Caki2 (cell line): ENCODE results near the gene CCDC38. TPM values are rescaled to one million over a fixed set of nuclear protein-coding genes. Genes with fewer than 3 reads are reported as not detected.
A peak's percentile ranks its signal among the peaks of the same experiment; 100 is the strongest.

Source experiments
- DNase-seq: peaks from one replicate; pipeline ENCODE4 v3.0.0-alpha.2; 2015; ENCODE audit warnings: low read depth
- in situ Hi-C: cut with HindIII; loops from 2 replicates; pipeline ENCODE4 v1.10.0; 2016; ENCODE audit warnings: low sequenced_read_pairs, low pct_unique_long_range_greater_than_20kb, mixed read lengths
- total RNA-seq: library from RNA; depleted of rRNA; stranded (reverse); fragments of >200 nt; shearing (Covaris generic); gene quantifications from 2 replicates; pipeline ENCODE4 v1.2.3, GENCODE V29; 2014; ENCODE audit warnings: low replicate concordance

The CCDC38 gene
- total RNA-seq, 1 experiment from 2014 or later, result 0.20 TPM

DNA sequence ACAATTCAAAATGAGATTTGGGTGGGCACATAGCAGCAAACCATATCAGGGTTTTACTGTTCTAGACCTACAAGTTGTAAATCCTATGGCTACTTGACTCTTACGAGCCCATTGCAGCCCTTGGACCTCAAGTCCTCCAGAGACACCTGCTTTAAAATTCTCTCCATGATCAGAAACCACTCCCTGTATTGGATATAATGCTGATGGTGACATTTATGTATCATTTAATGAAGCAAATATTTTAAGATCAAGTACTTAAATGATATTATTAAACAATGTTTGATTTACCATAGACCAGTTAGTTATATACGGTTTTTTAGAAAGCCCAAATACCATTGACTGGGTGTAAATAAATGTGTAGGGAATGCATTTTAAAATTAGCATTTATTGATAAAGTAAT, 24.9 kb upstream of the CCDC38 start:
- DNase-seq, result no peak
- in situ Hi-C loops, result no loop called here

DNA sequence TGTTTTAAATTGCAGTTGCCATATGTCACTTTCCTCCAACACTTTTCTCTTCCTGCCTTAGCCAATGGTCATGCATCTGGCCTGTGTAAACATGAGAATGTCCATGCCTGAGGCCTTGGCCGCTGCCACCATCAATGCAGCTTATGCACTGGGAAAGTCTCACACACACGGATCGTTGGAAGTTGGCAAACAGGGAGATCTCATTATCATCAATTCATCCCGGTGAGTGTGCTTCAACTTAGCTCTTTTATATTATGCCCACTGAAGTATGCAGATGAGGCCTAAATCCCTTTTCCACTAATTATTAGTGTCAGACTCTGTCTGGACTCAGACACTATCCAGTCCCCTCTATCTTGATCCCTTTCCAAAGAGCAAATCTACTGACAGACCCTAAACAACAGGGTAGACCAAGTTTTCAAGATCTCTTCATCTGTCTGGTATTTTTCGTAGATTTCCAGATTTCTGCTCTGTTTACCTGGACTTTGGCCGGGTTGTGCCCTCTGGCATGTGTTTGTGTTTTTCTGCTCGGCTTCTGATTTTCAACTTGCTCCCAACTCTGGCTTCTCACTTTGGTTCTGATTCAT, 24.0 kb upstream of the CCDC38 start:
- in situ Hi-C loops, result no loop called here
- no peak for DNase-seq

DNA sequence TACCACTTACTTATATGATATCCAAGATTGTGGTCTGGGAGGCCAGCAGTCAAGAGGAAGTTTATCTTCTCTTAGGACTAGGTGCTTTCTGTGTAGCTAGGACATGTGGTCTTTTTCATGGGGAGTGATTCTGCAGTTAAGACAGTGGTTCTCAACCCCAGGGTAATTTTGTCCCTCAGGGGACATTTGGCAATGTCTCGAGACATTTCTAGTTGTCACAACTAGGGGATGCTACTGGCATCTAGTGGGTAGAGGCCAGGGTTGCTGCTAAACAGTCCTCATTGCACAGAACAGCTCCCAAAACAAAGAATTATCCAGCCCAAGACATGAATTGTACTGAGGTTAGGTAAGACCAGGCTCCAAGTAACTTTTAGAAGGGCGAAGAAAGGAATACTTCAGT, 20.7 kb upstream of the CCDC38 start:
- DNase-seq, result peak; percentile 1
- in situ Hi-C loops, result no loop called here

DNA sequence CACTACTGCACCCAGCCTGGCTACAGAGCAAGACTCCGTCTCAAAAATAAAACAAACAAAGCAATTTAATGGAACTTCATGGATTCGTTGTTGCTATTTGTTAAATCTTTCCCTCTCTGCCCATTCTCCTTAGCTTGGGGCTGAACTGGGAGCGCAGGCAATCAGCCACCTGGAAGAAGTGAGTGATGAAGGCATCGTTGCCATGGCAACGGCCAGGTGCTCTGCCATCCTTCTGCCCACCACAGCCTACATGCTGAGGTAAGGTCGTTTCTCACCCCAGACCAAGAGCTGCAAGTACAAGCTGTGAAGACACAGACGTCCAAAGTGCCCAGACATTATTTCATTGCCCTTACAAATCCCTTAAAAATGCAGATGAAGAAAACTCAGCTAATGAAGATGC, 19.8 kb upstream of the CCDC38 start:
- no peak for DNase-seq
- in situ Hi-C loops, result no loop called here

DNA sequence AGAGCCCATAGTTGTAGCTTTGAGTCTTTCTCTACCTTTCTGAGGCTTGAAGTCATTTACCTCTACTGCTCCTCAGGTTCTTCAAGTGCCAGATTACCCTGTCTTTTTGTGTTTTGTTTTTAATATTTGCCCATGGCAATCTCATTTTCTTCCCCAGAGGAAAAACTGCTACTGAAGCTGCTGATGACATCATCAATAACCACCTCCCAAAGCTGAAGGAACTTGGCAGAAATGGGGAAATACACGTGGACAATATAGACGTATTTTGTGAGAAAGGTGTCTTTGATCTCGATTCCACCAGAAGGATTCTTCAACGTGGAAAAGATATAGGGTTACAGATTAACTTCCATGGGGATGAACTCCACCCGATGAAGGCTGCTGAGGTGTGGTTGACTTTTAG, 17.8 kb upstream of the CCDC38 start:
- in situ Hi-C loops, result no loop called here
- no peak for DNase-seq

DNA sequence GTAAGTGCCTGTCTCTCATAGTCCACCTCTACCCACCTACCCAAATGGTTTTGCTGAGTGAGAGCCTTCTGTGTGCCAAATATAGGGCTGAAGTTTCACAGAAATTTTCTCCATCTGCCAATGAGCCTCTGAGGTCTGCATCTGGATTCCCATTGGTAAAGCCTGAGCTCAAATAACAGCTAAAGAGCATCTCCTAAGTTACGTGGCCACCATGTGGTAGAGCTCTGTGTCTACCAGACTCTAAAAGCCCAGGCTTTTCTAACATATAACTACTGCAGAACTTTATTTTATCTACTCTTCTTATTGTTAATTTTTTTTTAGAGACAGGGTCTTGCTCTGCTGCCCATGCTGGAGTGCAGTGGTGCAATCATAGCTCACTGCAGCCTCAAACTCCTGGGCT, 16.7 kb upstream of the CCDC38 start:
- DNase-seq, result peak; percentile 3
- in situ Hi-C loops, result no loop called here

DNA sequence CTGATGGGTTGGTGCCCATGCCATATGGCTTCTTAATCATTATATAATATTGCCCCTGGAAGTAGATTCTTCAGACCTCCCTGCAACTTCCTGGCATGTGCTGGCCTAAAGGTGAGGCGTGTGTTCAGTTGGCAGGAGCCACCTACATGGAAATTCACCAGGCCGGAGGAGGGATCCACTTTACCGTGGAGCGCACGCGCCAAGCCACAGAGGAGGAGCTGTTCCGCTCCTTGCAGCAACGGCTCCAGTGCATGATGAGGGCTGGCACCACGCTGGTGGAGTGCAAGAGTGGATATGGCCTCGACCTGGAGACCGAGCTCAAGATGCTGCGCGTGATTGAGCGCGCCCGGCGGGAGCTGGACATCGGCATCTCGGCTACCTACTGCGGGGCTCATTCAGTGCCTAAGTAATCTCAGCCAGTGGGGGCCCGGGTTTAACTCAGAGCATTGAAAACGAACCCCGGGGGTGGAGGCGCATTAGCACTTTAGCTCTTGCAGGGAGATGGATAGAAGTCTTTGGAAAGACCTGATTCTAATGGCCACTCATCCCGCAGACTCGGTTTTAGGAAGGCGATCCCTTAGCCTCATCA, 14.2 kb upstream of the CCDC38 start:
- in situ Hi-C loops, result no loop called here
- no peak for DNase-seq

DNA sequence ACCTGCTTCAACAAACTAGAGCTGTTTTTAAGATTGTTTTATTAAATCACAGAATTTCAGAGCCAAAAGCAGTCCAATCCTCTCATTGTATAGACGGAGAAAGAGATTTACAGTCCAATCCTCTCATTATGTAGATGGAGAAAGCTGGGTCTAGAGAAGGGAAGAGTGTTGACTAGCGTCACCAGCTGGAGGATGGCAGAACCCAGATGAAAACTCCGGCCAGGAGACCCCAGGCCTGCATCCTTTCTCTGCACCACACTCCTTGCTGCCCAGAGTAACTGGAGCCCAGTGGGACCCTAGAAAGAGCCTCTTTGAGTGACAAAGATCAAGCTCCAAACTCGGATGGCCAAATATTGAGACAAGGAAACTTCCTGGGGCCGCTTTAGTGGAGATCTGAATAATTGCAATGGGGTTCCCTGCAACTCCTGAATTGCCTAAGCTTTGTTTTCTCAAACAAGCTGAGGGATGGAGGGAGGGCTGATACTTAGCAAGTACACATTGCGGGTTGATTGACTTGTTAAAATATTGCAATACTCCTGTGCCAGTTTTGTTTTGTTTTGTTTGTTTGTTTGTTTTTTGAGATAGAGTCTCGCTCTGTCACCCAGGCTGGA, 13.2 kb upstream of the CCDC38 start:
- no peak for DNase-seq
- in situ Hi-C loops, result no loop called here

DNA sequence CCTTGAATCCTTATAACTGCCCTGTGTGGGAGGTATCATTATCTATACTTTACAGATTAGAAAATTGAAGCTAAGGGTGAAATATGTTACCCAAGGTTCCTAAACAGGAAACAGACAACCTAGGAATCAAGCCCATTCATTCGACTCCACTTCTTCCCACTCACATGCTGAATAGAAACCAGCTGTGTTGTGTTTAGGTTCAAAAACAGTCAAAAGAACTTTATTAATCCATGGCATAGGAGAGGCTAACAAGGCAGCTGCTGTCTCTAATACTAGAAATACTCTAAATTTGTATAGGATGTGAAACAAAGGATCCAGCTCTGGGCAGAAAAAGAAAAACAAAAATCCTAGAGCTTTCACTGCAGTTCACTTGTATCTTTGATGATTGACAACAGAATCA, 10.6 kb upstream of the CCDC38 start:
- no peak for DNase-seq
- in situ Hi-C loops, result no loop called here

DNA sequence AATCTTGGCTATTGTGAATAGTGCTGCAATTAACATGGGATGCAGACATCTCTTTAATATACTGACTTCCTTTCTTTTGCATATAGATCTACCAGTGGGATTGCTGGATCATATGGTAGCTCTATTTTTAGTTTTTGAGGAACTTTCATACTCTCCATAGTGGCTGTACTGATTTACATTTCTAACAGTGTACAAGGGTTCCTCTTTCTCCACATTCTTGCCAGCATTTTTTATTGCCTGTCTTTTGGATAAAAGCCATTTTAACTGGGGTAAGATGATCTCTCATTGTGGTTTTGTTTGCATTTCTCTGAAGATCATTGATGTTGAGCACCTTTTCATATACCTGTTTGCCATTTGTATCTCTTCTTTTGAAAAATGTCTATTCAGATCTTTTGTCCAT, 9.1 kb upstream of the CCDC38 start:
- in situ Hi-C loops, result no loop called here

DNA sequence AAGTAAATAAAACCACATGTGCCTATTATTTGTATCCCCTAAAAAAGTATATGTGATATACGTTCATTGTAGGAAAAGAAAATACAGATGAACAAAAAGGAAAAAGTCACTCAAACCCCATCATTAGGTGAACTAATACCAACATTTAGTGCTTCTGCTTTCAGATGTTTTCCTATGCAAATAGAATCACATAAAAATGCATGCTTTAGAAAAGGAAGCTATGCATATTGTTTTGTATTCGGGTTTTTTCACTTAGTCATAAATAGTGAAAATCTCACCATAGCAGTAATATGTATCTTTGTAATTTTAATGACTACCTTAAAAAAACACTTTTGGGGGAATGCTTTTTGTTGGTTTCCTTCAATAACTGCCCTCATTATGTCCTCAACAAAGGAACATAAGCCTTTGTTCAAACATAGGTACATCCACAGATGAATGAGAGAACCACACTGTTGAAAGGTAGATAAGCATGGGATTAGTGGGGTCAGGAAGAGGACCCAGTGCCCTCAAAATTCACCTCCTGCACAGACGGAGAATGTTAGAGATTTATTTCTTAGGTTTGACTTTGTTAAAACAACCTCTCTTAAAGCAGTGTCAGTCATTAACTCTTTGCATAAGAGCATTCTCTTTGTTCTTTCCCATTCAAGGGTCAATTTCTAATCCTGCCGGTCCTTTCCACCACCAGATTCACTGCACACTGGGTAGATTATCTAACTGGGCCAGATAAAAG, 7.2 kb upstream of the CCDC38 start:
- DNase-seq, result no peak
- in situ Hi-C loops, result no loop called here

More for the DNA sequence above, 9.1 kb upstream of the CCDC38 start:
- no peak for DNase-seq

DNA sequence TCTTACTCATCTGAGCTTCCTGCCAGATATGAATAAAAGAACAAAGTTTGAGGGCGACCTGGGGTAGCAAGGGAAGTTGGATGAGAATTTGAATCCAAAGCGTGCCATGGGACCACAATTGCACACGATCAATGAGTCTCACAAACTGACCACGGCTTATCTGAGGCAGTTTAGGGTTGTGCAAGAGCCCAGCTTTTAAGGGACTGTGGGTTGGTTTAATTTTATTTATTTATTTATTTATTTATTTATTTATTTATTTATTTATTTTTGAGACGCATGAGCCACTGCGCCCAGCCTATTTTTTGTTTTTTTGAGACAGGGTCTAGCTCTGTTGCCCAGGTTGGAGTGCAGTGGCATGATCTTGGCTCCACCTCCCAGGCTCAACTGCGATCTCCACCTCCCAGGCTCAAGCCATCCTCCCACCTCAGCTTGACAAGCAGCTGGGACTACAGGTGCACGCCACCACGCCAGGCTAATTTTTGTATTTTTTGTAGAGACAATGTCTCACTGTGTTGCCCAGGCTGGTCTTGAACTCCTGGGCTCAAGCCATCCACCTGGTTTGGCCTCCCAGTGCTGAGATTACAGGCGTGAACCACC, 1.8 kb upstream of the CCDC38 start:
- in situ Hi-C loops, result no loop called here

DNA sequence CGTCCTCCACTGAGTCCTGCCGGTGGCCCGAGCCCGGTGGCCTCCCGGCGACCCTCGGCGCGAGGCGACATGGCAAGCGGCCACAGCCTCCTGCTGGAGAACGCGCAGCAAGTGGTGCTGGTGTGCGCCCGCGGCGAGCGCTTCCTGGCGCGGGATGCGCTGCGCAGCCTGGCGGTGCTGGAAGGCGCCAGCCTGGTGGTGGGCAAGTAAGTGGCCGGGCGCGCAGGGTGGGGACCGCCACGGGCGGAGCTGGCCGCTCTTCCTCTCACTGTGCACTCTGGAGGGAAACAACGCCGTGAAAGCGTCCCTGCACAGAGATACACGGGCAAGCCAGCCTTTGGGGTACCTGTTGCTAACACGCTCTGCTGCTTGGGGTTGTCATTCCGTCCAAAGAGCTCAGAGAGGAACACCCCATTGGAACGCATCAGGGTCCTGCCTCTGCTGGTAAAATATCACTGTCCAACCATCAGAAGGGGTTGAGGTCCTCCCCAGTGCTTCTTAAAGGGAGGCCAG, 972 bp upstream of the CCDC38 start, which contains the start of gene AMDHD1:
Gene AMDHD1 (plus strand): TSS at position 2 of the 513 bp plus-strand sequence. CDS start 68 bp downstream, at position 70.
- no peak for DNase-seq
- in situ Hi-C loops, result no loop called here

More for the DNA sequence above, 1.8 kb upstream of the CCDC38 start:
- DNase-seq, result no peak

DNA sequence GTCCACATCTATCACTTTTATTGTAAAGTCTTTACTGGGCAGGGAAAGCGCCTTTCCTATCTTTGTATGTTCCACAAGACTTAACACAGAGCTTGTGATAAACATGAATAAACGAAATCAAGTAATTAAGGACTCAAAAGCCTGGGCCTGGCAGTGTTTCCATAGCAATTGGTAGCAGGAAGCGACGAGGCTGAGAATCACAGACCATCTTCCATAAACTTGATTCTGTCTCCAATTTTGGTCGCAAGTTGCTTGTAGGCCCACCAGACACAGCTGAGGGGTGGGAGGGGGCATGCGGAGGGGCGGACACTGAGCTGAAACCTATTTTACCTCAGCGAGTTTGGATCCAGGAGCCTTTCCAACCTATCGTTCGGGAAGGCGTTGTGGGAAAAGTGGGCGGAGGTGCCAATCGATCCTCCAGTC, 302 bp downstream of the CCDC38 start:
- in situ Hi-C loops, result no loop called here
- peak; percentile 29 for DNase-seq

DNA sequence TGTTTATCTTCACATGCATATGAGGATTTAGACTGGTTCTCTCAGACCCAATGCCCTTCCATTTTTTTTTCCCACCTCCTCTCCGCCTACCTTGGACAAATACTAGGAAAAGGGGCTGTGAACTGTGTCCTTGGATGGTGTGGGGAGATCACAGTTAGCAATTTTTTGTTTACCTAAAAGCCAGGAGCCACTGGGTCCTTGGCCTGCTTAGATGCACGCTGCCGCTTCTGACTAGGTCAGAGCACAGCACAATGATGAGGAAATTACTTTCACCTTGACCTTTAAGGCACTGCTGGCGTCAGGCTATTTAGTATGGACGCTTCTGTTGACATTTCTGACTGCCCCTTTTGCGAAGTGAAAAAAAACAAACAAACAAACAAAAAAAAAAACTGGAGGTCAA, 1.9 kb downstream of the CCDC38 start:
- no peak for DNase-seq
- in situ Hi-C loops, result no loop called here

DNA sequence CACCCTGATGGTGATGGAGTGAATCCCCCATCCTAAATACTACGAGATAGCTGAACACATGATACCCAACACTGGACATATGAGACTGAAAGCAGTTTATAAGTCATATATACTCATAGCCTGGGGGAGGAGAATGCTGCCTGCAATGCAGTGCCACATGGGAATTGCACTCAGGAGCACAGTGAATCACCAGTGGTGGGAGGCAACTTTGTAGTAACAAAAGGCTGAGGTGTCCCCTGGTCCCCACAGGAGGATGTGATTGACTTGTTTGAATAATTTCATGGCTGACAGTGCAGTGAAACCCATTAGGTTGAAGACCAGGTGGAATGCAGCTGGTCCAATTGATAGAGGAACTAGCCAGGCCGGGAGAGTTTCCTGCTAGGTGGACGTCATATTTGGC, 20.2 kb downstream of the CCDC38 start:
- in situ Hi-C loops, result no loop called here

DNA sequence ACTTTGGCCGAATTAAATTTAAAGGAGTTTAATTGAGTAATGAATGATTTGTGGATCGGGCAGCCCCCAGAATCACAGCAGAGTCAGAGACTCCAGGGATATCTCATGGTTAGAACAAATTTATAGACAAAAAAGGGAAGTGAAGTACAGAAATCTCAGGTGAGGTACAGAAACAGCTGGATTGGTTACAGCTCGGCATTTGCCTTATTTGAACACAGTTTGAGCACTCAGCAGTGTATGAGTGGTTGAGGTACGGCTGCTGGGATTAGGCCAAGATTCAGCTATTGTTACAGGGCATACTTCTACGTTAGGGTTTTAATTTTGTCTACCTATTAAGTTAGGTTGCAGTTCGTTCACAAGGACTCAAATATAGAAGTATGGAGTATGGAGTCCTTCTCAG, 23.3 kb downstream of the CCDC38 start:
- in situ Hi-C loops, result no loop called here

More for the DNA sequence above, 20.2 kb downstream of the CCDC38 start:
- no peak for DNase-seq

DNA sequence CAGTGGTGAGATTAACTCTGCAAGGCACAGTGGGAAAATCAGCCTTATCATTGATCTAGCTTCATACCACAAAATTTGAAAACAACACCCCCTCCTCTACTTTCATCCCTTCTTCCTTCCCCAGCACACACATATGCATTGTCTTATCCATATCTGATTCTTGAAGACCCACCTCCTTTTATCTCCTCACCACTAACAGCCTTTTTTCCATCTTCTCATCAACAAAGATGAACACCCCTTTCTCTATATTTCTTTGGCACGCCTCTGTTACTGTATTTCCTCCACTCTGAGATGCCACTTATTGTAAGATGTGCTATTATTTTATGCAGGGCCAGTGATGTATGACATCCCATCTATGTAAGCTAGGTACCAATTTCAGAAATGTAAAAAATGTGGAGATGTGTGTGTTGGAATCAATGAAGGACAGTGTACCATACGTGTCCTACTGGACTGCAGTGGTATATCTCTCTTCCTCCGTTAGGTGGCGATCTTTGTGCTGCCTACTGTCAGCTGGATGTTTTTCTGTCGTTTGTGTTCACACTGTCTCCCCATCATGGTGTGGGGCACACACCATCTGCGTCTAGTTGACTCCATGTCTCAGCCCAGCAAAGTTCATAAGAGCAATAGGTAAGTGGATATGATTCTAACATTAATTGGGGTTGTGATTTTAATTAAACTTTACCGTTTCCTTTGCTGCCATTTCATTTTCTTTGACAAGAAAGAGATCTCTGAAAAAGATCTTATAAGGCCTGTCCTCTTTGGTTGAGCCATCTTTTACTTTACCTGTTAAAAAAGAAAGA, 24.0 kb downstream of the CCDC38 start:
- in situ Hi-C loops, result no loop called here
- peak; percentile 25 for DNase-seq

More for the DNA sequence above, 23.3 kb downstream of the CCDC38 start:
- no peak for DNase-seq
